Epithelial cell of esophagus (primary cell): ENCODE results near the gene ASTN2.

ENCODE experiments used
- DNase-seq: peaks from one replicate; pipeline ENCODE4 v3.0.0; 2010; ENCODE audit warnings: low read depth
- H3K4me3 ChIP-seq: 2 replicates; pipeline ENCODE4 v1.5.1; 2011; ENCODE audit warnings: mild to moderate bottlenecking, low read length, control low read depth
- CTCF ChIP-seq: IDR thresholded peaks from 2 replicates; pipeline ENCODE4 v1.5.1; 2011; ENCODE audit warnings: low read depth, mild to moderate bottlenecking, low read length, control low read depth, inconsistent platforms; ENCODE audit not compliant: insufficient read depth; ENCODE audit errors: missing control alignments

The ASTN2 gene

GRCh38 chr9:116736399-116737151, 678.3 kb downstream of the ASTN2 start:
- no peak for TF ChIP-seq CTCF
- H3K4me3 ChIP-seq, result no peak overlapping the region
- DNase-seq, result no peak

- DNase-seq, result no peak
- no peak overlapping the region for H3K4me3 ChIP-seq
- TF ChIP-seq CTCF, result no peak
Observed at GRCh38 chr9:116733010-116733641, 681.7 kb downstream of the ASTN2 start.

- no peak overlapping the region for H3K4me3 ChIP-seq
- no peak for DNase-seq
- TF ChIP-seq CTCF, result no peak
Observed at GRCh38 chr9:116726602-116727001, 688.3 kb downstream of the ASTN2 start.

- H3K4me3 ChIP-seq, result no peak overlapping the region
- DNase-seq, result no peak
- no peak for TF ChIP-seq CTCF
Observed at GRCh38 chr9:116724123-116724522, 690.7 kb downstream of the ASTN2 start.

GRCh38 chr9:116721944-116722343, 692.9 kb downstream of the ASTN2 start:
- TF ChIP-seq CTCF, result no peak
- no peak for DNase-seq
- H3K4me3 ChIP-seq, result no peak overlapping the region

GRCh38 chr9:116721411-116721810, 693.4 kb downstream of the ASTN2 start:
- no peak for TF ChIP-seq CTCF
- DNase-seq, result no peak
- H3K4me3 ChIP-seq, result no peak overlapping the region
